Endothelial cell of umbilical vein (primary cell): ENCODE measurements around the gene SLC25A13. TPM values are rescaled to one million over a fixed set of nuclear protein-coding genes. Genes with fewer than 3 reads are reported as not detected.

ENCODE experiments used
- BruUV-seq: library from RNA; stranded (reverse); fragments of 400-500 nt; replicated peaks from 2 replicates; lab custom pipeline; 2021; lab: Mats Ljungman, UMichigan
- CTCF ChIA-PET: fragments of 300-600, 350-600 bp; sonication (Branson Sonifier 250); formaldehyde crosslinking; loops from one replicate; lab custom pipeline; 2021; ENCODE audit warnings: antibody characterized with exemption, inconsistent platforms; lab: Charles Lee
- POLR2A ChIA-PET: fragments of 300-600, 350-600 bp; sonication (Branson Sonifier 250); formaldehyde crosslinking; loops from one replicate; lab custom pipeline; 2021; ENCODE audit warnings: antibody characterized with exemption, inconsistent platforms; lab: Charles Lee
- DNase-seq: peaks from one replicate; pipeline ENCODE4 v3.0.0-alpha.2; 2011; ENCODE audit warnings: low read depth, low spot score
- FAIRE-seq: peaks from 2 replicates; lab custom pipeline; 2011; peaks lifted over from hg19 to GRCh38; lab: Jason Lieb, UNC
- H2AFZ ChIP-seq: 2 replicates; pipeline ENCODE4 v1.6.0; 2012; ENCODE audit warnings: low read depth, low read length, control low read depth, inconsistent platforms
- H3K27ac ChIP-seq: 2 replicates; pipeline ENCODE4 v1.5.1; 2011; ENCODE audit warnings: low read depth, mild to moderate bottlenecking, control low read depth, low read length, moderate library complexity; ENCODE audit not compliant: insufficient read depth
- H3K27me3 ChIP-seq, 2 experiments: 2 replicates each; pipeline versions ENCODE4 v1.6.0 to v1.6.1; 2011; ENCODE audit warnings: low read length in 2 of 2, mixed read lengths in 1 of 2; ENCODE audit not compliant: control insufficient read depth in 2 of 2, insufficient read depth in 2 of 2
- H3K36me3 ChIP-seq, 2 experiments: 2 replicates in 1 of 2; 3 replicates in 1 of 2; pipeline ENCODE4 v1.5.1; 2011; ENCODE audit warnings: low read length in 2 of 2, mild to moderate bottlenecking in 1 of 2, moderate library complexity in 1 of 2; ENCODE audit not compliant: control insufficient read depth in 2 of 2, insufficient read depth in 2 of 2; ENCODE audit errors: extremely low read depth in 1 of 2
- H3K4me1 ChIP-seq: 3 replicates; pipeline ENCODE4 v1.5.1; 2011; ENCODE audit warnings: mild to moderate bottlenecking, low read length; ENCODE audit not compliant: control insufficient read depth, insufficient read depth; ENCODE audit errors: extremely low read depth
- H3K4me2 ChIP-seq: 2 replicates; pipeline ENCODE4 v1.6.1; 2011; ENCODE audit warnings: low read length, control low read depth, mixed read lengths; ENCODE audit not compliant: insufficient read depth
- H3K4me3 ChIP-seq, 3 experiments: fragments of 200-600 bp in 1 of 3; sonication (generic), shearing (Covaris generic) in 1 of 3; replicated peaks in 1 of 3; 2 replicates each; pipeline ENCODE4 v1.5.1; 2011 to 2016; ENCODE audit warnings: control low read depth in 3 of 3, low read length in 3 of 3, mild to moderate bottlenecking in 2 of 3, inconsistent platforms in 1 of 3, low read depth in 1 of 3, moderate library complexity in 1 of 3; ENCODE audit not compliant: insufficient read depth in 1 of 3
- H3K79me2 ChIP-seq: 2 replicates; pipeline ENCODE4 v1.6.0; 2012; ENCODE audit warnings: low read length, inconsistent platforms; ENCODE audit not compliant: control insufficient read depth, insufficient read depth
- H3K9ac ChIP-seq: replicated peaks from 2 replicates; pipeline ENCODE3; 2011; ENCODE audit warnings: low read length, control low read depth; ENCODE audit not compliant: insufficient read depth; ENCODE audit errors: extremely low read depth
- H3K9me1 ChIP-seq: replicated peaks from 3 replicates; pipeline ENCODE4 v1.6.0; 2011; ENCODE audit warnings: mild to moderate bottlenecking, low read length; ENCODE audit not compliant: control insufficient read depth, insufficient read depth; ENCODE audit errors: extremely low read depth
- H3K9me3 ChIP-seq: replicated peaks from 2 replicates; pipeline ENCODE4 v1.5.1; 2012; ENCODE audit warnings: low read length, inconsistent platforms; ENCODE audit not compliant: control insufficient read depth, insufficient read depth
- H4K20me1 ChIP-seq: replicated peaks from 2 replicates; pipeline ENCODE3; 2011; ENCODE audit warnings: mild to moderate bottlenecking, low read length; ENCODE audit not compliant: control insufficient read depth, insufficient read depth; ENCODE audit errors: extremely low read depth
- EZH2 ChIP-seq: IDR thresholded peaks from 2 replicates; pipeline ENCODE4 v1.6.1; 2012; ENCODE audit warnings: borderline replicate concordance, low read depth, mild to moderate bottlenecking, moderate library complexity, low read length, inconsistent platforms; ENCODE audit not compliant: severe bottlenecking
- FOS ChIP-seq: IDR thresholded peaks from 2 replicates; pipeline ENCODE4 v1.6.1; 2011; ENCODE audit warnings: mild to moderate bottlenecking, low read length, moderate library complexity, borderline replicate concordance; ENCODE audit not compliant: insufficient read depth
- GATA2 ChIP-seq: IDR thresholded peaks from 2 replicates; pipeline ENCODE4 v1.7.0; 2011; ENCODE audit warnings: low read depth, mild to moderate bottlenecking, moderate library complexity, mixed read lengths, low read length; ENCODE audit not compliant: insufficient read length, insufficient read depth
- JUN ChIP-seq: IDR thresholded peaks from 2 replicates; pipeline ENCODE4 v1.6.1; 2011; ENCODE audit warnings: borderline replicate concordance, low read depth; ENCODE audit not compliant: insufficient read length, insufficient read depth
- MAX ChIP-seq: IDR thresholded peaks from 2 replicates; pipeline ENCODE4 v1.6.1; 2011; ENCODE audit not compliant: insufficient read depth, insufficient read length
- MYC ChIP-seq: IDR thresholded peaks from one replicate; pipeline ENCODE4 v1.6.1; 2011; ENCODE audit warnings: mild to moderate bottlenecking, low read depth, low read length
- POLR2A ChIP-seq: IDR thresholded peaks from 2 replicates; pipeline ENCODE4 v1.6.1; 2012; ENCODE audit warnings: low read depth, mild to moderate bottlenecking, control low read depth, low read length
- POLR2AphosphoS5 ChIP-seq: IDR thresholded peaks from 2 replicates; pipeline ENCODE4 v1.6.1; 2012; ENCODE audit warnings: low read depth, mild to moderate bottlenecking, control low read depth, low read length, moderate library complexity; ENCODE audit not compliant: insufficient read depth
- dilution Hi-C: fragments of 300-500 bp; cut with MboI; formaldehyde crosslinking; loops from one replicate; pipeline ENCODE4 v1.15.0; 2019; ENCODE audit warnings: low sequenced_read_pairs; ENCODE audit not compliant: extremely low pct_ligation_motif_present
- intact Hi-C: fragments of 100-400 bp; cut with micrococcal nuclease; formaldehyde crosslinking; loops from one replicate; pipeline ENCODE4 v1.10.0; 2022
- polyA plus RNA-seq, 4 experiments: library from polyadenylated mRNA; depleted of rRNA in 3 of 4; stranded (reverse) in 3 of 4; unstranded in 1 of 4; fragments of >200 nt; gene quantifications; 2 replicates each; pipeline versions ENCODE4 v1.2.1 to v1.2.3, GENCODE V29; 2011 to 2012; ENCODE audit warnings: missing spikeins in 1 of 4
- total RNA-seq: library from RNA; stranded (reverse); gene quantifications from 2 replicates; pipeline ENCODE4 v1.2.3, GENCODE V29; 2021
- TF ChIP-seq, protein P1 (sequence below), 2 donors: IDR thresholded peaks; 1 replicate in 1 of 2; 2 replicates in 1 of 2; pipeline ENCODE4 v1.5.1; 2011; ENCODE audit warnings: low read length in 2 of 2, mild to moderate bottlenecking in 2 of 2, moderate library complexity in 2 of 2, control low read depth in 1 of 2, inconsistent platforms in 1 of 2, low read depth in 1 of 2; ENCODE audit not compliant: insufficient read depth in 1 of 2; ENCODE audit errors: extremely low read depth in 1 of 2

The SLC25A13 gene
- total and polyA plus RNA-seq, 2 donors (not counting 3 experiments of a cell fraction or from before 2014, with no cell fraction given), result 13.2 to 34.4 TPM

DNA sequence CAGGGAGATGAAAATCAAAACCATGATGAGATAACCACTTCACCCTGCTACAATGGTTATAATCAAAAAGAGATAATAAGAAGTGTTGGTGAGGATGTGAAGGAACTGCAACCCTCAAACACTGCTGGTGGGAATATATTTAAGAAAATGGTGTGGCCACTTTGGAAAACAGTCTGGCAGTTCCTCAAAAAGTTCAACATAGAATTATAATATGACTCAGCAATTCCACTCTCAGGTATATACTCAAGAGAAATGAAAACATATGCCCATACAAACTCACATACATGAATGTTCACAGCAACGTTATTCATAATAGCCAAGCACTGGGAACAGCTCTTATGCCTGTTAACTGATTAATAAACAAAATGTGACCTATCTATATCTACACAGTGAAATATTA is 104.8 kb downstream of the SLC25A13 start:
- no peaks in the 10 kb centered on the region for H3K4me1 ChIP-seq
- intact Hi-C loops (loop anchor here (5.0 kb wide), 1 partner anchor 300 kb away; no protein-coding TSS in a partner anchor), dilution Hi-C loops (no loop called here)
- FAIRE-seq, result no peak
- H3K4me3 ChIP-seq, result no peak overlapping the region
- ChIA-PET CTCF (no interaction called here), POLR2A (no interaction called here)
- H4K20me1 ChIP-seq, result no peaks in the 10 kb centered on the region
- no peak for DNase-seq
- H3K9ac ChIP-seq, result no peak overlapping the region
- no peak for TF ChIP-seq MYC
- TF ChIP-seq JUN, result no peak
- TF ChIP-seq POLR2A, result no peak
- TF ChIP-seq EZH2, result no peak
- no peak for TF ChIP-seq GATA2
- no peak for TF ChIP-seq POLR2AphosphoS5
- TF ChIP-seq MAX, result no peak
- TF ChIP-seq, protein P1, sequence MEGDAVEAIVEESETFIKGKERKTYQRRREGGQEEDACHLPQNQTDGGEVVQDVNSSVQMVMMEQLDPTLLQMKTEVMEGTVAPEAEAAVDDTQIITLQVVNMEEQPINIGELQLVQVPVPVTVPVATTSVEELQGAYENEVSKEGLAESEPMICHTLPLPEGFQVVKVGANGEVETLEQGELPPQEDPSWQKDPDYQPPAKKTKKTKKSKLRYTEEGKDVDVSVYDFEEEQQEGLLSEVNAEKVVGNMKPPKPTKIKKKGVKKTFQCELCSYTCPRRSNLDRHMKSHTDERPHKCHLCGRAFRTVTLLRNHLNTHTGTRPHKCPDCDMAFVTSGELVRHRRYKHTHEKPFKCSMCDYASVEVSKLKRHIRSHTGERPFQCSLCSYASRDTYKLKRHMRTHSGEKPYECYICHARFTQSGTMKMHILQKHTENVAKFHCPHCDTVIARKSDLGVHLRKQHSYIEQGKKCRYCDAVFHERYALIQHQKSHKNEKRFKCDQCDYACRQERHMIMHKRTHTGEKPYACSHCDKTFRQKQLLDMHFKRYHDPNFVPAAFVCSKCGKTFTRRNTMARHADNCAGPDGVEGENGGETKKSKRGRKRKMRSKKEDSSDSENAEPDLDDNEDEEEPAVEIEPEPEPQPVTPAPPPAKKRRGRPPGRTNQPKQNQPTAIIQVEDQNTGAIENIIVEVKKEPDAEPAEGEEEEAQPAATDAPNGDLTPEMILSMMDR (IDR thresholded peaks at IDR 0.05; ENCODE audit: extremely low read depth in 1 of 2, insufficient read depth in 1 of 2, low read depth in 1 of 2, low read length in 2 of 2), result no peak
- TF ChIP-seq FOS, result no peak
- BruUV-seq, result no TSS peak
- no peak overlapping the region for H2AFZ ChIP-seq
- H3K79me2 ChIP-seq, result no peaks in the 10 kb centered on the region
- H3K36me3 ChIP-seq, result no peaks in the 10 kb centered on the region
- H3K27ac ChIP-seq, result no peak overlapping the region
- H3K9me1 ChIP-seq, result no peaks in the 10 kb centered on the region
- no peaks in the 10 kb centered on the region for H3K27me3 ChIP-seq
- H3K9me3 ChIP-seq, result no peaks in the 10 kb centered on the region
- no peak overlapping the region for H3K4me2 ChIP-seq
